ENCODE data around the gene PALM. TPM values are rescaled to one million over a fixed set of nuclear protein-coding genes. Genes with fewer than 3 reads are reported as not detected.

Gene PALM
- total RNA-seq, 1 experiment from 2014 or later = 14.4 TPM

- POLR2A ChIA-PET = no interaction called here
- H3K4me3 ChIP-seq (ENCODE audit: low read depth in 2 of 2, low read length in 2 of 2) = peak overlapping the region; percentile 38 to 63
- H3K4me1 ChIP-seq (ENCODE audit: control insufficient read depth, insufficient read depth, low read length) = peaks cover 13% of the 10 kb centered on the region
- CTCF ChIA-PET = no interaction called here
- DNase-seq (ENCODE audit: low read depth, low spot score) = no peak
- H3K27ac ChIP-seq (ENCODE audit: low read length) = peak overlapping the region; percentile 89
- intact Hi-C loops (cut with micrococcal nuclease; ENCODE audit: unreplicated experiment) = no loop called here
- ATAC-seq = peak; percentile 78
- BruUV-seq (replicated peaks) = no TSS peak
- no peaks in the 10 kb centered on the region for H3K9me3 ChIP-seq (ENCODE audit: control insufficient read depth, insufficient read depth, low read depth, low read length)
- H3K27me3 ChIP-seq (ENCODE audit: control insufficient read depth, insufficient read depth, low read length) = no peaks in the 10 kb centered on the region
- no peaks in the 10 kb centered on the region for H3K36me3 ChIP-seq (ENCODE audit: control insufficient read depth, insufficient read depth, low read length)
- no peak for TF ChIP-seq REST (IDR thresholded peaks at IDR 0.05; ENCODE audit: insufficient read depth in 1 of 2, low read depth in 2 of 2, low read length in 1 of 2)
- peak; percentile 47; the same call in 1 of the 2 replicates for TF ChIP-seq POLR2AphosphoS5 (IDR thresholded peaks at IDR 0.05; ENCODE audit: low read depth, low read length)
- in situ Hi-C loops (cut with HindIII; ENCODE audit: low pct_unique_long_range_greater_than_20kb, low sequenced_read_pairs) = no loop called here
Observed at GRCh38 chr19:782185-782877, 73.6 kb downstream of the PALM start.

GRCh38 chr19:782878-783668, 74.3 kb downstream of the PALM start:
- H3K4me1 ChIP-seq (ENCODE audit: control insufficient read depth, insufficient read depth, low read length) = peaks cover 17% of the 10 kb centered on the region
- H3K27me3 ChIP-seq (ENCODE audit: control insufficient read depth, insufficient read depth, low read length) = no peaks in the 10 kb centered on the region
- peak overlapping the region; percentile 89 for H3K27ac ChIP-seq (ENCODE audit: low read length)
- POLR2A ChIA-PET = interaction anchor here (0.6 kb wide), 1 partner anchor 12 kb away, joined by 3 read pairs; no protein-coding TSS in a partner anchor
- TSS peak; percentile 93 for BruUV-seq (replicated peaks)
- peak overlapping the region; percentile 38 to 63 for H3K4me3 ChIP-seq (ENCODE audit: low read depth in 2 of 2, low read length in 2 of 2)
- CTCF ChIA-PET = no interaction called here
- intact Hi-C loops (cut with micrococcal nuclease; ENCODE audit: unreplicated experiment) = no loop called here
- TF ChIP-seq POLR2AphosphoS5 (IDR thresholded peaks at IDR 0.05; ENCODE audit: low read depth, low read length) = peak; percentile 27; the same call in 1 of the 2 replicates
- no peak for TF ChIP-seq REST (IDR thresholded peaks at IDR 0.05; ENCODE audit: insufficient read depth in 1 of 2, low read depth in 2 of 2, low read length in 1 of 2)
- ATAC-seq (peak; percentile 24; the same call in 1 of the 2 replicates), DNase-seq (ENCODE audit: low read depth, low spot score) (no peak)
- in situ Hi-C loops (cut with HindIII; ENCODE audit: low pct_unique_long_range_greater_than_20kb, low sequenced_read_pairs) = no loop called here
- H3K36me3 ChIP-seq (ENCODE audit: control insufficient read depth, insufficient read depth, low read length) = no peaks in the 10 kb centered on the region
- no peaks in the 10 kb centered on the region for H3K9me3 ChIP-seq (ENCODE audit: control insufficient read depth, insufficient read depth, low read depth, low read length)
